ENCODE measurements around the gene SYNJ2. TPM values are rescaled to one million over a fixed set of nuclear protein-coding genes. Genes with fewer than 3 reads are reported as not detected.
A peak's percentile ranks its signal among the peaks of the same experiment; 100 is the strongest.

Gene SYNJ2
- total and polyA plus RNA-seq, 2 of the 4 experiments (the other 2 are of a cell fraction) = 40.8 to 45.2 TPM

GRCh38 chr6:157980288-157981131, 1.2 kb upstream of the SYNJ2 start:
- H4K20me1 ChIP-seq (ENCODE audit: insufficient read depth, low read length) = peaks cover 20% of the 10 kb centered on the region; the same call in 1 of the 2 replicates
- H3K9ac ChIP-seq (ENCODE audit: low read depth, low read length) = peak overlapping the region; percentile 19; the same call in 1 of the 2 replicates
- H3K36me3 ChIP-seq (ENCODE audit: control insufficient read depth, insufficient read depth, low read length) = no peaks in the 10 kb centered on the region; the same call in 1 of the 2 replicates
- H2AK5ac ChIP-seq (ENCODE audit: low read depth, low read length) = peak overlapping the region; percentile 96
- peak overlapping the region; percentile 91 for H2AFZ ChIP-seq (replicated peaks; ENCODE audit: low read length, poor library complexity)
- peak overlapping the region; percentile 96 for H3K4ac ChIP-seq (ENCODE audit: low read depth, low read length)
- DNase-seq (no peak), ATAC-seq (ENCODE audit: low read depth) (no peak)
- H3K4me2 ChIP-seq (ENCODE audit: low read depth, low read length) = no peak overlapping the region
- H2BK20ac ChIP-seq (ENCODE audit: low read depth, low read length) = peak overlapping the region; percentile 86
- H3K27me3 ChIP-seq (ENCODE audit: control insufficient read depth, insufficient read depth, low read length) = no peaks in the 10 kb centered on the region
- peak overlapping the region; percentile 64 for H3K18ac ChIP-seq (ENCODE audit: low read depth, low read length)
- H2AK9ac ChIP-seq (replicated peaks; ENCODE audit: low read depth, low read length, poor library complexity) = peak overlapping the region; percentile 88
- peak overlapping the region; percentile 61 for H3K14ac ChIP-seq (replicated peaks; ENCODE audit: low read depth, low read length)
- no peak overlapping the region for H3K4me3 ChIP-seq (ENCODE audit: insufficient read depth, low read depth, low read length)
- BruUV-seq (replicated peaks) = no TSS peak
- dilution Hi-C loops (cut with HindIII; ENCODE audit: low sequenced_read_pairs, unreplicated experiment) (no loop called here), intact Hi-C loops (cut with micrococcal nuclease) (loop anchor here (5.0 kb wide), 1 partner anchor 62 kb away; no protein-coding TSS in a partner anchor), in situ Hi-C loops (cut with MboI; ENCODE audit: low sequenced_read_pairs) (no loop called here)
- ChIA-PET CTCF (interaction anchor here (0.8 kb wide), 1 partner anchor 9 kb away, joined by 3 read pairs; no protein-coding TSS in a partner anchor), POLR2A (ENCODE audit: unreplicated experiment) (no interaction called here)
- peak overlapping the region; percentile 92 to 97 for H4K8ac ChIP-seq (ENCODE audit: low read depth in 2 of 2, low read length in 2 of 2)
- no peak overlapping the region for H3K56ac ChIP-seq (ENCODE audit: extremely low read depth, insufficient read depth, low read length)
- H3K79me1 ChIP-seq (ENCODE audit: low read depth in 1 of 2, low read length in 2 of 2) = peaks cover 9 to 24% of the 10 kb centered on the region in 2 experiments
- peak overlapping the region; percentile 90 for H2BK15ac ChIP-seq (ENCODE audit: low read depth, low read length)
- peak overlapping the region; percentile 97 for H2BK120ac ChIP-seq (ENCODE audit: low read depth, low read length)
- 69% methylated on average over 10 of the region's 19 CpGs; no CpG with 5 or more reads in 1 of the 2 experiments for WGBS, 2 experiments (ENCODE audit: extremely low coverage in 2 of 2, insufficient read length in 1 of 2)
- peak overlapping the region; percentile 94 for H4K91ac ChIP-seq (ENCODE audit: insufficient read depth, low read depth, low read length)
- peak overlapping the region; percentile 72; the same call in 1 of the 2 replicates for H4K5ac ChIP-seq (ENCODE audit: low read depth, low read length)
- peak overlapping the region; percentile 75 for H2BK5ac ChIP-seq (ENCODE audit: low read depth, low read length, poor library complexity, severe bottlenecking)
- peaks cover 23% of the 10 kb centered on the region for H3K4me1 ChIP-seq (ENCODE audit: control insufficient read depth, insufficient read depth, low read length)
- peak overlapping the region; percentile 65 for H3K27ac ChIP-seq (ENCODE audit: insufficient read depth, low read length)
- H3K23ac ChIP-seq (ENCODE audit: low read depth, low read length) = peak overlapping the region; percentile 35; the same call in 1 of the 2 replicates
- peaks cover 13% of the 10 kb centered on the region for H3K9me1 ChIP-seq (ENCODE audit: insufficient read depth, low read length)
- H3K9me3 ChIP-seq (ENCODE audit: control insufficient read depth, insufficient read depth, low read length) = no peaks in the 10 kb centered on the region
- TF ChIP-seq, protein P1, sequence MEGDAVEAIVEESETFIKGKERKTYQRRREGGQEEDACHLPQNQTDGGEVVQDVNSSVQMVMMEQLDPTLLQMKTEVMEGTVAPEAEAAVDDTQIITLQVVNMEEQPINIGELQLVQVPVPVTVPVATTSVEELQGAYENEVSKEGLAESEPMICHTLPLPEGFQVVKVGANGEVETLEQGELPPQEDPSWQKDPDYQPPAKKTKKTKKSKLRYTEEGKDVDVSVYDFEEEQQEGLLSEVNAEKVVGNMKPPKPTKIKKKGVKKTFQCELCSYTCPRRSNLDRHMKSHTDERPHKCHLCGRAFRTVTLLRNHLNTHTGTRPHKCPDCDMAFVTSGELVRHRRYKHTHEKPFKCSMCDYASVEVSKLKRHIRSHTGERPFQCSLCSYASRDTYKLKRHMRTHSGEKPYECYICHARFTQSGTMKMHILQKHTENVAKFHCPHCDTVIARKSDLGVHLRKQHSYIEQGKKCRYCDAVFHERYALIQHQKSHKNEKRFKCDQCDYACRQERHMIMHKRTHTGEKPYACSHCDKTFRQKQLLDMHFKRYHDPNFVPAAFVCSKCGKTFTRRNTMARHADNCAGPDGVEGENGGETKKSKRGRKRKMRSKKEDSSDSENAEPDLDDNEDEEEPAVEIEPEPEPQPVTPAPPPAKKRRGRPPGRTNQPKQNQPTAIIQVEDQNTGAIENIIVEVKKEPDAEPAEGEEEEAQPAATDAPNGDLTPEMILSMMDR (conservative IDR thresholded peaks at IDR 0.05; ENCODE audit: low read depth, low read length) = no peak
- TF ChIP-seq SMC3 (IDR thresholded peaks at IDR 0.05; ENCODE audit: low read depth, low read length) (no peak), POLR2A (IDR thresholded peaks at IDR 0.05; ENCODE audit: low read depth, low read length) (no peak), RAD21 (IDR thresholded peaks at IDR 0.05; ENCODE audit: low read length) (no peak), USF2 (IDR thresholded peaks at IDR 0.05; ENCODE audit: low read depth, low read length) (no peak), RCOR1 (IDR thresholded peaks at IDR 0.05; ENCODE audit: insufficient replicate concordance, low read length) (no peak), BHLHE40 (IDR thresholded peaks at IDR 0.05; ENCODE audit: low read depth, low read length) (no peak), FOS (IDR thresholded peaks at IDR 0.05; ENCODE audit: low read depth, low read length) (no peak), MXI1 (IDR thresholded peaks at IDR 0.05; ENCODE audit: borderline replicate concordance, low read depth, low read length) (no peak), MAFK (IDR thresholded peaks at IDR 0.05; ENCODE audit: low read depth, low read length) (no peak), NFE2L2 (IDR thresholded peaks at IDR 0.05; ENCODE audit: low read depth, low read length) (no peak), MAZ (IDR thresholded peaks at IDR 0.05; ENCODE audit: borderline replicate concordance, low read depth, low read length) (no peak), CEBPB (IDR thresholded peaks at IDR 0.05; ENCODE audit: low read depth, low read length) (no peak), ELK1 (IDR thresholded peaks at IDR 0.05; ENCODE audit: borderline replicate concordance, low read depth, low read length) (no peak)
